ENCODE data around the gene KCNA1. TPM values are rescaled to one million over a fixed set of nuclear protein-coding genes. Genes with fewer than 3 reads are reported as not detected.

The KCNA1 gene
- total and polyA plus RNA-seq, 2 of the 4 experiments (the other 2 are of a cell fraction), result not detected

- no peak overlapping the region for H4K5ac ChIP-seq (ENCODE audit: low read depth, low read length)
- H2AK9ac ChIP-seq (replicated peaks; ENCODE audit: low read depth, low read length, poor library complexity), result no peak overlapping the region
- H4K91ac ChIP-seq (ENCODE audit: insufficient read depth, low read depth, low read length), result no peak overlapping the region
- ChIA-PET CTCF (interaction anchor here (1.2 kb wide), 1 partner anchor 16 kb away, joined by 3 read pairs; no protein-coding TSS in a partner anchor), POLR2A (ENCODE audit: unreplicated experiment) (no interaction called here)
- H3K27ac ChIP-seq (ENCODE audit: insufficient read depth, low read length), result no peak overlapping the region
- intact Hi-C loops (cut with micrococcal nuclease) (no loop called here), in situ Hi-C loops (cut with MboI; ENCODE audit: low sequenced_read_pairs) (no loop called here), dilution Hi-C loops (cut with HindIII; ENCODE audit: low sequenced_read_pairs, unreplicated experiment) (no loop called here)
- no peak overlapping the region for H4K8ac ChIP-seq (ENCODE audit: low read depth in 2 of 2, low read length in 2 of 2)
- WGBS, 2 experiments (ENCODE audit: extremely low coverage in 2 of 2, insufficient read length in 1 of 2), result no CpG with 5 or more reads among the region's 4 CpGs
- DNase-seq, result no peak
- H3K27me3 ChIP-seq (ENCODE audit: control insufficient read depth, insufficient read depth, low read length), result peaks cover 9% of the 10 kb centered on the region
- no peak overlapping the region for H3K9ac ChIP-seq (ENCODE audit: low read depth, low read length)
- no peak overlapping the region for H2AK5ac ChIP-seq (ENCODE audit: low read depth, low read length)
- no peak overlapping the region for H3K4me3 ChIP-seq (ENCODE audit: insufficient read depth, low read depth, low read length)
- H2BK5ac ChIP-seq (ENCODE audit: low read depth, low read length, poor library complexity, severe bottlenecking), result no peak overlapping the region
- H3K4ac ChIP-seq (ENCODE audit: low read depth, low read length), result no peak overlapping the region
- no peak overlapping the region for H2BK20ac ChIP-seq (ENCODE audit: low read depth, low read length)
- H2BK120ac ChIP-seq (ENCODE audit: low read depth, low read length), result no peak overlapping the region
- no peaks in the 10 kb centered on the region for H3K4me1 ChIP-seq (ENCODE audit: control insufficient read depth, insufficient read depth, low read length)
- no peak for TF ChIP-seq CHD1 (IDR thresholded peaks at IDR 0.05; ENCODE audit: low read depth, low read length)
- no peak for TF ChIP-seq BHLHE40 (IDR thresholded peaks at IDR 0.05; ENCODE audit: low read depth, low read length)
- no peak for TF ChIP-seq RCOR1 (IDR thresholded peaks at IDR 0.05; ENCODE audit: insufficient replicate concordance, low read length)
- TF ChIP-seq SMC3 (IDR thresholded peaks at IDR 0.05; ENCODE audit: low read depth, low read length), result no peak
- no peak for TF ChIP-seq CEBPB (IDR thresholded peaks at IDR 0.05; ENCODE audit: low read depth, low read length)
- TF ChIP-seq MXI1 (IDR thresholded peaks at IDR 0.05; ENCODE audit: borderline replicate concordance, low read depth, low read length), result no peak
- TF ChIP-seq FOS (IDR thresholded peaks at IDR 0.05; ENCODE audit: low read depth, low read length), result no peak
- TF ChIP-seq MAFK (IDR thresholded peaks at IDR 0.05; ENCODE audit: low read depth, low read length), result no peak
- TF ChIP-seq RFX5 (IDR thresholded peaks at IDR 0.05; ENCODE audit: low read depth, low read length), result no peak
- TF ChIP-seq NFE2L2 (IDR thresholded peaks at IDR 0.05; ENCODE audit: low read depth, low read length), result no peak
- no peak for TF ChIP-seq ELK1 (IDR thresholded peaks at IDR 0.05; ENCODE audit: borderline replicate concordance, low read depth, low read length)
- no peak overlapping the region for H2AFZ ChIP-seq (replicated peaks; ENCODE audit: low read length, poor library complexity)
- no peak overlapping the region for H2BK15ac ChIP-seq (ENCODE audit: low read depth, low read length)
- no peak overlapping the region for H3K4me2 ChIP-seq (ENCODE audit: low read depth, low read length)
- no peaks in the 10 kb centered on the region for H3K9me3 ChIP-seq (ENCODE audit: control insufficient read depth, insufficient read depth, low read length)
- no peak overlapping the region for H3K23ac ChIP-seq (ENCODE audit: low read depth, low read length)
- no peaks in the 10 kb centered on the region for H3K79me1 ChIP-seq (ENCODE audit: low read depth in 1 of 2, low read length in 2 of 2)
- no peak overlapping the region for H3K14ac ChIP-seq (replicated peaks; ENCODE audit: low read depth, low read length)
- no TSS peak for BruUV-seq (replicated peaks)
- no peaks in the 10 kb centered on the region for H3K9me1 ChIP-seq (ENCODE audit: insufficient read depth, low read length)
- H3K56ac ChIP-seq (ENCODE audit: extremely low read depth, insufficient read depth, low read length), result no peak overlapping the region
- H4K20me1 ChIP-seq (ENCODE audit: insufficient read depth, low read length), result no peaks in the 10 kb centered on the region
- H3K36me3 ChIP-seq (ENCODE audit: control insufficient read depth, insufficient read depth, low read length), result no peaks in the 10 kb centered on the region
- no peak overlapping the region for H3K18ac ChIP-seq (ENCODE audit: low read depth, low read length)
- ATAC-seq (ENCODE audit: low read depth), result no peak
These were observed 49.7 kb downstream of the KCNA1 start for GRCh38 chr12:4959381-4959780.

Measured in IMR-90 (cell line).